Prostate gland (tissue), 2 donors: ENCODE data around the gene LARP6.

Experiments
- POLR2A ChIP-seq: fragments of 450-650 bp; IDR thresholded peaks from one replicate; pipeline ENCODE4 v1.6.1; 2016; ENCODE audit warnings: antibody characterized with exemption, mild to moderate bottlenecking
- POLR2AphosphoS5 ChIP-seq: sonication (generic); formaldehyde crosslinking; IDR thresholded peaks from one replicate; pipeline ENCODE4 v1.6.1; 2017; ENCODE audit warnings: antibody characterized with exemption
- TF ChIP-seq, protein P1 (sequence below), 4 experiments: fragments of 200-600 bp in 2 of 4; fragments of 450-650 bp in 2 of 4; sonication (generic) in 2 of 4; IDR thresholded peaks; 1 replicate in 3 of 4; 2 replicates in 1 of 4; pipeline ENCODE4 v1.5.1; 2016 to 2019; ENCODE audit warnings: antibody characterized with exemption in 4 of 4, mild to moderate bottlenecking in 2 of 4, moderate library complexity in 2 of 4

- TF ChIP-seq, protein P1, sequence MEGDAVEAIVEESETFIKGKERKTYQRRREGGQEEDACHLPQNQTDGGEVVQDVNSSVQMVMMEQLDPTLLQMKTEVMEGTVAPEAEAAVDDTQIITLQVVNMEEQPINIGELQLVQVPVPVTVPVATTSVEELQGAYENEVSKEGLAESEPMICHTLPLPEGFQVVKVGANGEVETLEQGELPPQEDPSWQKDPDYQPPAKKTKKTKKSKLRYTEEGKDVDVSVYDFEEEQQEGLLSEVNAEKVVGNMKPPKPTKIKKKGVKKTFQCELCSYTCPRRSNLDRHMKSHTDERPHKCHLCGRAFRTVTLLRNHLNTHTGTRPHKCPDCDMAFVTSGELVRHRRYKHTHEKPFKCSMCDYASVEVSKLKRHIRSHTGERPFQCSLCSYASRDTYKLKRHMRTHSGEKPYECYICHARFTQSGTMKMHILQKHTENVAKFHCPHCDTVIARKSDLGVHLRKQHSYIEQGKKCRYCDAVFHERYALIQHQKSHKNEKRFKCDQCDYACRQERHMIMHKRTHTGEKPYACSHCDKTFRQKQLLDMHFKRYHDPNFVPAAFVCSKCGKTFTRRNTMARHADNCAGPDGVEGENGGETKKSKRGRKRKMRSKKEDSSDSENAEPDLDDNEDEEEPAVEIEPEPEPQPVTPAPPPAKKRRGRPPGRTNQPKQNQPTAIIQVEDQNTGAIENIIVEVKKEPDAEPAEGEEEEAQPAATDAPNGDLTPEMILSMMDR (IDR thresholded peaks at IDR 0.05): no peak
- no peak for TF ChIP-seq POLR2A
- peak; percentile 67 for TF ChIP-seq POLR2AphosphoS5
Measured at GRCh38 chr15:70799667-70800450, 54.1 kb downstream of the LARP6 start.
